LNCaP clone FGC (cell line): ENCODE measurements around the gene NXPH2.

ENCODE experiments used
- DNase-seq: peaks from one replicate; pipeline ENCODE4 v3.0.0-alpha.2; 2011; ENCODE audit warnings: low read depth
- H3K4me3 ChIP-seq: 2 replicates; pipeline ENCODE4 v1.5.1; 2011; ENCODE audit warnings: mild to moderate bottlenecking, low read depth, low read length, control low read depth
- CTCF ChIP-seq: IDR thresholded peaks from 2 replicates; pipeline ENCODE4 v1.5.1; 2012; ENCODE audit warnings: mild to moderate bottlenecking; ENCODE audit not compliant: control insufficient read depth, insufficient read depth; ENCODE audit errors: extremely low read depth

Gene NXPH2

GRCh38 chr2:138814123-138814898 is 34.1 kb upstream of the NXPH2 start:
- DNase-seq, result peak; percentile 39
- H3K4me3 ChIP-seq, result no peak overlapping the region

GRCh38 chr2:138811431-138811830 is 31.2 kb upstream of the NXPH2 start:
- no peak for TF ChIP-seq CTCF
- no peak overlapping the region for H3K4me3 ChIP-seq
- DNase-seq, result no peak

More at GRCh38 chr2:138814123-138814898, 34.1 kb upstream of the NXPH2 start:
- TF ChIP-seq CTCF, result peak; percentile 45

DNA sequence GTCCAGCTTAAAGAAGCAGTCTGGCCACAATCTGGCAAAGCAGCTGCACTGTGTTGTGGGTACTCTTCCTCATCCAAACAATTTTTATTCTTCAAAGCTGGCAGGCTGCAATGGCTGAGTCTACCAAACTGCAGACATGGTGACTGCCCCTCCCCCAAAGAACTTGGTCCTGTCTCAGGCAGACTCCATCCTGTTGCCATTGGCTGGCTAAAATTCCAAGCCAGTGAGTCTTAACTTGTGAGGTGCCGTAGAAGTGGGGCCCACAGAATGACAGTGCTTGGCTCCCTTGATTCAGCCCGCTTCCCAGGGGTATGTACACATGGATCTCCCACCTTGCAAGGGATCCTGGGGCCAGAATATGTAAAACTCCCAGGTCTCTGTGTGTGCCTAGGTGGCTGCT is 14.5 kb upstream of the NXPH2 start:
- TF ChIP-seq CTCF, result no peak
- no peak for DNase-seq
- no peak overlapping the region for H3K4me3 ChIP-seq

DNA sequence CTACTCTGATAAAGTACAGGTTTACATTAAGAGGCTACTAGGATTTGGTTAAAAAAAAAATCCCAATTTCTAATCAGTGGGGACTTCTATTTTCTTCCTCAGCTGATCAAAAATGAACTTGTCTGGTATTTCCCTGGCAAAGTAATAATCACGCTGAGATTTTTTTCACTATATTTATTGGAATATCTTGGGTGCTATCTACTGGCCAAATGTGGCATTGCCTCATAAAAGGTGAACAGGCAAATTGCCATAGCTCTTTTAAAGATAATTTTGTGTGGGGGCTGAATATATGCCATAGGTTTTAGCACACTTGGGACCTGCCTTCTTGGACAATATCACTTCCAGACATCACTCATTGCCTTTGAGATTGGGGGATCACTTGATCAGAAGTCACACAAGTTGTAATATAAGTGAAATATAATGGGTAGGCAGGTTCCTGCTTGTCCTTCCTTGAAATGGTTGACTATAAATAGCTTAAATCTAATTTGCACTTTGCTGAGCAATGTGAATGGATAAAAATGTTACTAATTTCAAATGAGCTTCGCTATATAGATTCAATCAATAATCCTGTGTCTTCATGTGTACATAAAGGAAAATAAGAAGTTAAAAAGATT is 7.0 kb upstream of the NXPH2 start:
- H3K4me3 ChIP-seq, result no peak overlapping the region
- peak; percentile 70 for TF ChIP-seq CTCF
- DNase-seq, result peak; percentile 25

GRCh38 chr2:138782383-138782782 is 2.2 kb upstream of the NXPH2 start:
- TF ChIP-seq CTCF, result no peak
- no peak for DNase-seq
- no peak overlapping the region for H3K4me3 ChIP-seq

GRCh38 chr2:138780908-138781307 is 718 bp upstream of the NXPH2 start:
- H3K4me3 ChIP-seq, result no peak overlapping the region
- TF ChIP-seq CTCF, result no peak
- no peak for DNase-seq

GRCh38 chr2:138780446-138780880 is 273 bp upstream of the NXPH2 start:
- no peak for TF ChIP-seq CTCF

More at GRCh38 chr2:138780446-138780880, 273 bp upstream of the NXPH2 start:
- no peak for DNase-seq
- H3K4me3 ChIP-seq, result no peak overlapping the region
